Measurements from ENCODE around the gene PRCC. TPM values are rescaled to one million over a fixed set of nuclear protein-coding genes. Genes with fewer than 3 reads are reported as not detected.

PRCC gene
- total and polyA plus RNA-seq, 2 of the 8 experiments (the other 6 are each of a cell fraction or from before 2014, with no cell fraction given): 95.2 to 115 TPM

- no peak overlapping the region for H3K27ac ChIP-seq (ENCODE audit: low read depth, low read length)
- no peaks in the 10 kb centered on the region for H3K27me3 ChIP-seq (replicated peaks in 1 of 4; ENCODE audit: control insufficient read depth in 3 of 4, extremely low read depth in 1 of 4, insufficient read depth in 3 of 4, low read length in 3 of 4)
- H3K79me2 ChIP-seq (ENCODE audit: control insufficient read depth in 1 of 2, insufficient read depth in 2 of 2, low read length in 2 of 2): peaks cover 0 to under 1% of the 10 kb centered on the region in 2 experiments; a peak in 1 of 4 replicates
- H2BK15ac ChIP-seq (ENCODE audit: low read length): no peak overlapping the region
- 96% methylated on average over 4 of the region's 4 CpGs; no CpG with 5 or more reads in 1 of the 2 experiments for WGBS, 2 experiments (ENCODE audit: extremely low coverage in 1 of 2, insufficient coverage in 1 of 2, insufficient read length in 1 of 2, insufficient replicate concordance in 2 of 2, low coverage in 1 of 2, low lambda C conversion rate in 2 of 2, missing lambda C conversion rate in 1 of 2)
- no peak overlapping the region for H3K23ac ChIP-seq (ENCODE audit: insufficient read length)
- no peaks in the 10 kb centered on the region for H3K36me3 ChIP-seq (ENCODE audit: control insufficient read depth in 2 of 4, insufficient read depth in 4 of 4, low read length in 3 of 4)
- peaks cover 0 to 5% (median 0%) of the 10 kb centered on the region in 4 experiments; a peak in 3 of 7 replicates for H3K4me1 ChIP-seq (replicated peaks in 1 of 4; ENCODE audit: control insufficient read depth in 3 of 4, insufficient read depth in 4 of 4, low read length in 3 of 4)
- H4K8ac ChIP-seq (ENCODE audit: extremely low read depth, insufficient read depth, low read length): no peak overlapping the region
- ChIA-PET POLR2A (ENCODE audit: partially characterized antibody) (interaction anchor here (1.0 to 2.1 kb wide), 5 partner anchors 8 to 20 kb away, joined by 3 to 17 read pairs (median 3); partner anchors contain the start of genes HDGF and MRPL24), CTCF (ENCODE audit: partially characterized antibody) (interaction anchor here (0.6 to 1.5 kb wide), 6 partner anchors 12 to 120 kb away, joined by 3 to 7 read pairs (median 4); no protein-coding TSS in a partner anchor)
- no peak overlapping the region for H4K91ac ChIP-seq (replicated peaks; ENCODE audit: insufficient read length, low read length)
- no peak overlapping the region for H4K5ac ChIP-seq (ENCODE audit: insufficient read length, low read depth, low read length)
- no peaks in the 10 kb centered on the region for H3K23me2 ChIP-seq (ENCODE audit: low read depth, low read length)
- H4K20me1 ChIP-seq (replicated peaks in 1 of 2; ENCODE audit: control insufficient read depth in 1 of 2, insufficient read depth in 2 of 2, low read length in 2 of 2): no peaks in the 10 kb centered on the region
- TF ChIP-seq EZH2 (IDR thresholded peaks at IDR 0.05; ENCODE audit: low read depth, low read length, severe bottlenecking) (no peak), JUND (IDR thresholded peaks at IDR 0.05; ENCODE audit: low read length) (no peak), RXRA (IDR thresholded peaks at IDR 0.05; ENCODE audit: insufficient read depth, low read depth, low read length) (no peak), CBX8 (IDR thresholded peaks at IDR 0.05; ENCODE audit: borderline replicate concordance, low read depth, low read length) (no peak)
- H2BK120ac ChIP-seq (replicated peaks; ENCODE audit: low read depth, low read length): no peak overlapping the region
- H2AK5ac ChIP-seq (ENCODE audit: low read depth, low read length): no peak overlapping the region
- no peaks in the 10 kb centered on the region for H3K79me1 ChIP-seq (ENCODE audit: low read depth, low read length)
- FAIRE-seq (no peak), DNase-seq (ENCODE audit: low read depth in 1 of 2, low spot score in 2 of 2) (no peak)
- no peak overlapping the region for H2AFZ ChIP-seq (ENCODE audit: low read length)
- H3K14ac ChIP-seq (ENCODE audit: insufficient read length): no peak overlapping the region
- no peak overlapping the region for H3K4me2 ChIP-seq (ENCODE audit: insufficient read depth in 1 of 2, low read depth in 2 of 2, low read length in 2 of 2)
- H3K56ac ChIP-seq (replicated peaks; ENCODE audit: insufficient read length, low read depth, low read length): no peak overlapping the region
- H3K4me3 ChIP-seq (ENCODE audit: extremely low read depth in 1 of 4, insufficient read depth in 2 of 4, low read depth in 3 of 4, low read length in 4 of 4): no peak overlapping the region
- H2BK20ac ChIP-seq (ENCODE audit: low read length): no peak overlapping the region
- no peak overlapping the region for H3K4ac ChIP-seq (replicated peaks; ENCODE audit: insufficient read length, low read depth, low read length)
- H3K18ac ChIP-seq (ENCODE audit: extremely low read depth, low read length): no peak overlapping the region
- H2BK5ac ChIP-seq (ENCODE audit: low read depth, low read length): no peak overlapping the region
- H3K9me3 ChIP-seq (ENCODE audit: insufficient read depth in 2 of 2, low read depth in 1 of 2, low read length in 1 of 2): no peaks in the 10 kb centered on the region
- no peak overlapping the region for H2BK12ac ChIP-seq (ENCODE audit: low read depth, low read length)
- no peak overlapping the region for H3K9ac ChIP-seq (replicated peaks in 1 of 4; ENCODE audit: extremely low read depth in 1 of 4, low read depth in 3 of 4, low read length in 3 of 4)
Observed at GRCh38 chr1:156760796-156761104, 6.6 kb upstream of the PRCC start.
